Ishikawa (cell line): ENCODE results near the gene AGGF1.

ENCODE experiments used
- CEBPB ChIP-seq: IDR thresholded peaks from 2 replicates; pipeline ENCODE4 v1.6.1; 2012
- CREB1 ChIP-seq: IDR thresholded peaks from 2 replicates; pipeline ENCODE4 v1.6.1; 2012; ENCODE audit warnings: low read depth
- EGR1 ChIP-seq: IDR thresholded peaks from 2 replicates; pipeline ENCODE4 v1.6.1; 2012
- EP300 ChIP-seq: IDR thresholded peaks from 2 replicates; pipeline ENCODE4 v1.6.1; 2012; ENCODE audit warnings: borderline replicate concordance
- FOXM1 ChIP-seq: IDR thresholded peaks from 2 replicates; pipeline ENCODE4 v1.6.1; 2012; ENCODE audit warnings: low read depth, borderline replicate concordance
- MAX ChIP-seq: IDR thresholded peaks from 2 replicates; pipeline ENCODE4 v1.6.1; 2012
- NFIC ChIP-seq: IDR thresholded peaks from 2 replicates; pipeline ENCODE4 v1.6.1; 2012
- RAD21 ChIP-seq: IDR thresholded peaks from 2 replicates; pipeline ENCODE4 v1.6.1; 2012; ENCODE audit warnings: low read depth
- REST ChIP-seq: IDR thresholded peaks from 2 replicates; pipeline ENCODE4 v1.6.1; 2012; ENCODE audit warnings: low read depth, mild to moderate bottlenecking
- TAF1 ChIP-seq: IDR thresholded peaks from 2 replicates; pipeline ENCODE4 v1.6.1; 2012; ENCODE audit warnings: low read depth, mild to moderate bottlenecking
- TCF12 ChIP-seq: IDR thresholded peaks from 2 replicates; pipeline ENCODE4 v1.6.1; 2012; ENCODE audit warnings: low read depth
- TEAD4 ChIP-seq: IDR thresholded peaks from 2 replicates; pipeline ENCODE4 v1.6.1; 2012
- USF1 ChIP-seq: IDR thresholded peaks from 2 replicates; pipeline ENCODE4 v1.6.1; 2012
- YY1 ChIP-seq: IDR thresholded peaks from 2 replicates; pipeline ENCODE4 v1.6.1; 2012; ENCODE audit warnings: low read depth
- ZBTB7A ChIP-seq: IDR thresholded peaks from 2 replicates; pipeline ENCODE4 v1.6.1; 2012; ENCODE audit warnings: low read depth

AGGF1 gene

GRCh38 chr5:77008413-77008812 lies 21.8 kb upstream of the AGGF1 start:
- TF ChIP-seq CEBPB (no peak), NFIC (no peak), EP300 (no peak), EGR1 (no peak), MAX (no peak), TCF12 (no peak), RAD21 (no peak), ZBTB7A (no peak), YY1 (no peak), USF1 (no peak), TEAD4 (no peak)

GRCh38 chr5:77010243-77010642 lies 20.0 kb upstream of the AGGF1 start:
- TF ChIP-seq YY1 (no peak), NFIC (0 out of 2 replicates have a peak, but pooled peaks have one; percentile 7)

GRCh38 chr5:77011498-77011897 lies 18.7 kb upstream of the AGGF1 start:
- no peak for TF ChIP-seq EP300
- TF ChIP-seq YY1: no peak
- no peak for TF ChIP-seq TCF12
- TF ChIP-seq CEBPB: no peak
- no peak for TF ChIP-seq MAX
- TF ChIP-seq TAF1: no peak
- no peak for TF ChIP-seq NFIC
- TF ChIP-seq ZBTB7A: no peak

- TF ChIP-seq NFIC (no peak), FOXM1 (no peak), TEAD4 (no peak), EP300 (no peak), REST (no peak), USF1 (no peak), TAF1 (no peak), EGR1 (no peak), CREB1 (no peak), YY1 (no peak), CEBPB (no peak)
Observed at GRCh38 chr5:77012601-77013000, 17.6 kb upstream of the AGGF1 start.

GRCh38 chr5:77015938-77016569 lies 14.2 kb upstream of the AGGF1 start:
- TF ChIP-seq RAD21 (peak; percentile 60), YY1 (no peak)

- TF ChIP-seq MAX (no peak), TEAD4 (no peak), FOXM1 (no peak), EP300 (no peak), CEBPB (no peak), REST (no peak), NFIC (no peak), TAF1 (no peak), USF1 (no peak), TCF12 (no peak), CREB1 (no peak), ZBTB7A (no peak), RAD21 (no peak), YY1 (no peak), EGR1 (no peak)
Observed at GRCh38 chr5:77016962-77017361, 13.2 kb upstream of the AGGF1 start.
